Glomerular visceral epithelial cell (primary cell): ENCODE measurements around the gene RAB11FIP4.

Experiments used
- DNase-seq: peaks from one replicate; pipeline ENCODE4 v3.0.0-alpha.2; 2016; ENCODE audit errors: extremely low spot score

Gene RAB11FIP4

DNA sequence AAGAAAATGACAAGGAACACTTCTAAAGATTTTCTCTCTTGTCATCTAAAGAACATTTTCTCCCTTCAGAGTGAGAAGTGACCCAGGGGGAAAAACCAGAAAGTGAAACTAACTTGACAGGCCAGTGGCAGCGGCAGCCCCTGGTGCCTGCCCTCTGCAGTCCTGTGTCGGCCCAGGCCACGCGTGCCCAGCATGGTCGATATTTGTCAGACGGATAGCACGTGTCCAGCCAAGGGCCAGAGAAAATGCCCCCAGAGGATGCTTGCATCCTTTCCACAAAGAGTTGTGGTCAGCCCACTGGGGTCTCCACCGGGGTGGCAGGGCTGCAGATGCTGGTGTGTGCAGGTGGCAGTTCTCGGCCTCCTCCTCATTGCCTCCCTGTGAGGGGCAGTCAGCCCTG, 176.6 kb downstream of the RAB11FIP4 start:
- DNase-seq, result no peak

DNA sequence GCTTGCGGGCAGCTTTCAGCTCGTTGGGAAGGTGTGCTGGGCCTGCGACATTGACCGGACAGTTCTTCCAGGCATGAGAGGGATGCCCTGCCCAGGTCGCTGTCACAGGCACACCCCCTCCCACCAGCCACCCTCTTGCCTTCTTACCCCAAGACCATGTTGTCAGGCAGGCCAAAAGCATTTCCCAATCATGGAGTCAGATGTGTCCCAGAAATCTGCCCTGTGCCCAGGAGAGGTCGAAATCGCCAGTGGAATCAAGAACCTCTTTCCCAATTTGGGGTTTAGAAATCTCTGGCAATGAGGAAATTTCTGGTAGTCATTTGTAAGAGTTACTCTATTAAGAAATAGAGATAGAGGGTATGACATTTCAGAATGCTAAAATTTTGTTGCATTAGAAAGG, 177.1 kb downstream of the RAB11FIP4 start:
- DNase-seq, result no peak

DNA sequence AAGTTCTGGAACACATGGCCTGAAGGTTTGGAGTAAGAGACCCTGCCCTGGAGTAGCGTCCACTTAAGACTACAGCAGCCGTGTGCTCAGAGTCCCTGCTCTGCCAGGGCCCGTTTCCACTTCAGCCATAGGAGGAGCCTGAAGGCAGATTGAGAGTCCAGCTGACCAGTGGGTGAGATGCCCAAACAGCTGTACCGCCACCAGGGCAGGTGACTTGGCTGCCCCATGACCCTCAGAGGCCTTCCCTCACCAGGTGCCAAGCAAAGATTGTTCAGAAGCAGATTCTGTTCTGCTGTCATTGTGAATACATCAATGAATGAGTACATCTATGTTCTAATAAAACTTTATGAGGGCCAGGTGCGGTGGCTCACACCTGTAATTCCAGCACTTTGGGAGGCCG, 178.8 kb downstream of the RAB11FIP4 start:
- no peak for DNase-seq

DNA sequence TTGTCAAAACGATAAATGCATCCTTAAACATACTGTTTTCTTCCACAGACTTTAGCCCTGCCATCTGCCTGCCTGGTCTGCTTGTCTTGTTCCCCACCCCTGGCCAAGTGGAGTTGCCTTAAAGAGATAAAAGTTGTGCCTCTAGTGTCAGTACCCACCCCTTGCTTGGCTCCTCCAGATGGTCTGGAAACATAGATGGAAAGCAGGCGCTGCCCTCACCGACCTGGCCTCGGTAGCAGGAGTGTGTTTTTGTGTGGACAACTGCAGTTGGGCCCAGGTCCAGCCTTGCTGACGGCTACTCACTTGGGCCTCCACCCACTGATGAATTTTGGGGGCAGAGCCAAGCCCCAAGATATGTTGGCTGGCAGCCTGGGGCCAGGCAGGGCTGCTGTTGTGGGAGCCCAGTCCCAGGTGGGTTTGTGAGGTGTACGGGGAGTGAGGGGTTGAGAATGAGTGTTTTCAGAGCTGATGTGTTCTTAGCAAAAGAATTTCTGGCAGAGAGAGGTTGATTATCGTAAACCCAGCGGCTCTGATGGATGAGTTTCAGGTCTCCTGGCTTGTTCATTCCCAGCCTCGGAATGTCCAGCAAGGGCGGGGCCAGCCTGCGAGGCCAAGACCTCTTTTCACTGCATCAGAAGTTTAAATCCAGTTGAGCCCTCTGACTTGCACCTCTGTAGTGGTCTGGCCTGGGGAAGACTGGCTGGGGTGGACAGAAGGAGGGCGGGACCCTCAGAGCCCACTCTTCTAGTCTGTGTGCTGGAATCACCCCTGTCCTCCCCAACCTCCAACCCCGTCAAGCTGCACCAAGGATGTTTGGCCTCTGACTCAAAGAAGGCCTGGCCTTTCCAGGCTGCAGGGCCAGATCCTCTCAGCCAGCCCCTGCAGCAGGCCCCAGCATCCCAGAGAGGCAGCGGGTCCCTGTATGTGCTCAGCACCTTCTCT, 179.7 kb downstream of the RAB11FIP4 start:
- DNase-seq, result peak; percentile 81

DNA sequence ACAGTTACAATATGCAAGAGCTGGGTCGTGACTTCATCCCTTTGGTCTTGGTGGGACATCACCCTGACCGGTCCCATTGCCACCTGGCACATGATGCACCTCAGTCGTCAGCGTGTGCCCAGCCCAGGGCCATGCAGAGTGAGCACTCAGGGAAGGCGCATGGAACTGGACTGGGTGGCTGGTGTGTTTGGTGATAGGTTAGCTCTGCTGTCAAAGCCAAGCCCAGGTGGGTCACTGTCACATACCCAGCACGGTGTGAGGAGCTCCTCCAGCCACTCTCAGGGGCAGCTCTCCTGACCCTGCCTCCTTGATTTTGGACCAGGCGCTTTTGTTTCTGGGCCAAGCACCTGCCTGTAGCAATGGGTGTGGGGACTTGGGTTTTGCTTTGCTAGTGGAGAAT, 180.9 kb downstream of the RAB11FIP4 start:
- DNase-seq, result no peak

DNA sequence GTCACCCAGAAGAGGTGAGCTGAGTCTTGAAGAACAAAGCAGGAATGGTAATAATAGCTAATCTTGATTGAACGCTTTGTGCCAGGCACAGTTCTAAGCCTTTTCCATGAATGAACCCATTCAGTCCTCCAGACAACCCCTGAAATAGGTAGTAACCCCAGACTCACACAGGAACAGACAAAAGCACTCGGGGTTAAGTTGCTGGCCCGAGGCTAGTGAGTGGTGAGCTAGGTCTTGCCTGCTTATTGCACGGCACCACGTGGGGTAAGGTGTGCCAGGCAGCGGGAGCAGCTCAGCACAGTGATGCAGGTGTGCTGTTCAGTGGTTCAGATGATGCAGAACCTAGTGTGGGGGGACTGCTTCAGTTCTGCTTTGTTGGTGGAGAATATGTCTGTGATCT, 181.6 kb downstream of the RAB11FIP4 start:
- no peak for DNase-seq

DNA sequence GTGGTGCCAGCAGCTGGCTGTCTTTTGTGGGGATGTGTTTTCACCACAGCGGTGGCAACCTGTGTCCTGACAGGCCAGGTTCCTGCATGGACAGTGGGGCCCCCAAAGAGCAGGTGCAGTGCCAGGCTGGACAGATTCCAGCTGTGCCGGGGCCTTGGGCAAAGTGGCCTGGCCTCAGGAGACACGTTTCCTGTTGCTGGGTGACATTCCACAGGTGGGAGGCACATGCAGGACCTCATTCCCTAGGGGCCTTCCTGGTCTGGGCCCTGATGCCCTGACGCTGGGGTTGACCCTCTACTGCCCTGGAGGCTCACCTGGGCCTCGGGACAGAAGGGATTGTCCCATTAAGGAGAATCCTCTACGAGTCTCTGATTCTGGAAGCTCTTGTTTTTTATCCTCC, 182.4 kb downstream of the RAB11FIP4 start:
- no peak for DNase-seq

DNA sequence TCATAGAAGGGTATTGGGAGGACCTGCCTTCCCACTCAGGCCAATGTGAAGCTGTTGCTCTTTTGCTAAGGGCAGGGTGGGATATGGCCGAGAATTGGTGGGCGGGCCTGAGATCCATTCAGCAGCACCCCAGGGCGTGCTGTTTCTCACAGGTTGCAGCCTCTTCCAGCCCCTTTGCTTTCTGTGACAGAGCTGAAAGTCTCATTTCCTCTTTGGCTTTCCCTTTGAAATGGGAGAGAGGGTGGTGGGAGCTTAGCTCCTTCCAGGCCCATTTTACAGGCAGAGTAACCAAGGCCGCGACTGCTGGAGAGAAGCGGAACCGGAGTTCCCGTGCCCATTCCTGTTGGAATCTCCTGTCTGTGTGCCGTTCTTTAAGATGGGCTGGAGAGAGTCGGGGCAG, 183.0 kb downstream of the RAB11FIP4 start:
- DNase-seq, result no peak

DNA sequence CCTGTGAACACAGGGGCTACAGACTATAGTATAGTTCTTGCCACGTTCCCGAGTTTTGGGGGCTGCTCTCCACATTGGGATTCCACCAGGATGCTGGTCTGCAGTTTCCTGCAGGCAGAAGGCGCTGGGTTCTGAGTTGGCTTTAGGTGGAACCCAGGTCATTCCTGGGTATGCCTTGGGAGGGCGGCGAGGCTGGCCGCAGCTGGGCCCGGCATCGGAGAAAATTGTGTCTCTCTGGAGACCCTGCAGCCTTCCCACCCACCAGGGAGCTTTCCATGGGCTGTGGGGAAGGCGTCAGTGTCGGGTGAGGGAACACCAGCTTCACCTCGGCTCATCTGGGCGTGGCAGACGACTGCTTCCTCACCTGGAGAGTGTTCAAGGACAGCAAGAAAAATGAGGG, 183.6 kb downstream of the RAB11FIP4 start:
- no peak for DNase-seq

DNA sequence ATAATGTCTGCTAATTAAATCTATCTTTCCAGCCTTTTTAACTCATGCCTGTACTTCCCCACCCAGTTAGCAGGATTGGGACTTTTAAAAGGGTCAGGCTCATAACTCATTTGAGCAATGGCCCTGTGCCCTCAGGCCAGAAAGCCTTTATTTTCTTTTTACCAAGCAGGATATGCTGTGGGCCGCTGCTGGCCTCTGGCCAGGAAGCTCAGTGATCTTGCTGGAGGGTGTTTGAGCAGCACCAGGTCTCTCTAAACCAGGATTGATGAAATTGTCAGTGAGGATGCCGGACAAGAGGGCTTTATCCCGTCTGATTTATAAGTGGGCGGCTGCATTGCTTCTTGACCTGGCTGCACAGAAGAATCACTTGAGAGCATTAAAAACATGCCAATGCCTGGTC, 187.8 kb downstream of the RAB11FIP4 start:
- peak; percentile 79 for DNase-seq

DNA sequence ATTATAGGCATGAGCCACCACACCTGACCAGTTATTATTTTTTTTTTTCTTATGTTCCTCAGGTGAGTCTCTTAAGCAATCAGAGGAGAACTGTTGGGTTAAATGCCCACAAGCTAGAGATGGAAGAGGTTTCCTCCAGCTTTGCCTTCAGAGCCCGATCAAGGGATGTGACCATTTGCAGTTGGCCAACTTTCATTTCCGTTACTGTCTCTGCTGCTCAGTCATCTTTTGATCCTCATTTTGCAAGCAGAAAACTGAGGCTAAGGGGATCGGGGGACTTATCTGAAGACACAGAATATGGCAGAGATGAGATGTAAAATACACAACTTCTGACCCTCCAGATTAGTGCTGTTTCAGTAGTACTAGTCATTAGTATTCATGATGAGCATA, 188.8 kb downstream of the RAB11FIP4 start:
- no peak for DNase-seq

DNA sequence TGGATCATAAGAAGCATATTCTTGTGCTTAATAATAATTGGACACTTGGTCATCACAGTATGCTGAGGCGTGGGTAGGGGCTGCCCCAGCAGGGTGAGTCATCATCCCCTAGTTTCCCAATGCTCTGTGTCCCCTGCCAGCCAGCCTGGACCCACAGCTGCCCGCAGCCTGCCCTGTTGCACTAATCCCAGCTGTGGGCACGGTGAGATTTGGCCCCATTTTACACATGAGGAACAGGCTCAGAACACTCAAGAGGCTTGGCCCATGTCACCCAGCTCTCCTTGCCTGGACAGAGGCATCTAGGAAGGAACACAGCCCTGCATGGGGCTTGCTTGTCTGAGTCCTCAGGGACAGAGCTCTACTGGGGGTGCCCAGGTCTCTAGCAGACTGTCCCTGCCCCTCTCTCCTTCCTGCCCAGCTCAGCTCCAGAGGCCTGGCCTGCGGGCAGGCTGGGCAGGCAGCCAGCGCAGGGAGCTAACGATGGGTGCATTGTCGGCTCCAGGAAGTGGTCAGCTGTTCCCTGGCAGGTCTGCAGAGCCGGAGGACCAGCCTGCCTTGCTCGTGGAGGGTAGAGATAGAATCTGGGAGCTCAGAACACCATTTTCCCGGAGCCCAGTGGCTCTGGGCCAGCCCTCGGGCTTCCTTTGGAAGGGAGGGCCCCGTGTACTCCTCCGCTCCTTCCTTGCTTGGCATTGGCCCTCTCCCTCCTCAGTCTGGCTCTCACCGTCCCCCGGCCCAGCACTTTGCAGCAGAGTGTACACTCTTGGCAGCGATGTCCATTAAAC, 189.4 kb downstream of the RAB11FIP4 start:
- DNase-seq, result peak; percentile 98

DNA sequence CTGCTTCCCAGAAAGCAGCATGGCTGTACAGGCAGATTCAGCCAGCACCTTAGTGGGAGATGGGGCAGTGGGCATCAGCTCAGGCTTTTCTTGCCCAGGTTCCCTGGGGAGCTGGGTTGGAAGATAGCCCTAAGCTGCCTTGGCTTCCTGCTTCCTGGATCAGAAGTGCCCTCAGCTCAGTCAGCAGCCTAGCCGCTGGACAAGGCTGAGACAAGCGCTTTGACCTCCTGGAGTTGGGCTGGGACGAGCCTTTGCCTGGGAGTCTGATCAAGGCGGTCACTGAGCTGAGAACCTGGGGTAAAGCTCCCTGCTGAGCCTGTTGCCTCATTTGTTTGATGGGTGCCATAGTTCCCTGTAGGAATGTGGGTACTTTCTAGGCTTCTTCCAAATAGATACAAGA, 190.0 kb downstream of the RAB11FIP4 start:
- peak; percentile 66 for DNase-seq

DNA sequence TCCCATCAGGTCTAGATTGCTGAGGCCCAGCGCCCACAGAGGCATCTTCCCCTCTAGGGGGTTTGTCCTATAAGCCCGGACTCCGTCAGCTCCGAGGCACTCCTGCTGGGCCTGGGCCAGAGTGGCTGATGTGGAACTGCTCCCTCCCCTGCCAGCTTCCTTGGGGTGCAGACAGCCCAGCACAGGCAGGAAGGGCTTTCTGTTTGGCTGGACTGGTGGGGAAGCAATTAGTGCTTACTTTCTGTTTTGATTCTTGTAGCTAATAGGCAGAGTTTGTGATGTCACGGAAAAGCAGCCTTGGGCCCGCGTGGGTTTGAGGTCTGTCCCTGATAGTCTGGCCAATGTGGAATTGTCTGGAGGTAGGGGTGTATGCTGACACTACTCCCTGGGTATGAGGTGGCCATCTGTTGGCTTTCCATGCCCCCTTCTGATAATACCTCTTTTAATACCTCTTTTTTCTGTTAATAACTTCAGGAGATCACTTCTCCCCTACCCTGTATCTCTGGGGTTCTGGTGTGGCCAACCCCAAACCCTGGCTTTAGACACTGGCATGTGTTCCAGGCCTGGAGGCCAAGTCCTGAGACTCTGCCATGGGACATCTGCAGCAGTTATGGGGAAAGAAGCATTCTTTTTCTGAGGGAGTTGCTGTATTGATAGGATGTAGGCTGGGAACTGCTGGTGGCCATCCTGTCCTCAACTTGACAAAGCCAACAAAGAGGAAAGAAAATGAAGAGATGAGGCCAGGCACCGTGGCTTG, 190.9 kb downstream of the RAB11FIP4 start:
- DNase-seq, result peak; percentile 77

DNA sequence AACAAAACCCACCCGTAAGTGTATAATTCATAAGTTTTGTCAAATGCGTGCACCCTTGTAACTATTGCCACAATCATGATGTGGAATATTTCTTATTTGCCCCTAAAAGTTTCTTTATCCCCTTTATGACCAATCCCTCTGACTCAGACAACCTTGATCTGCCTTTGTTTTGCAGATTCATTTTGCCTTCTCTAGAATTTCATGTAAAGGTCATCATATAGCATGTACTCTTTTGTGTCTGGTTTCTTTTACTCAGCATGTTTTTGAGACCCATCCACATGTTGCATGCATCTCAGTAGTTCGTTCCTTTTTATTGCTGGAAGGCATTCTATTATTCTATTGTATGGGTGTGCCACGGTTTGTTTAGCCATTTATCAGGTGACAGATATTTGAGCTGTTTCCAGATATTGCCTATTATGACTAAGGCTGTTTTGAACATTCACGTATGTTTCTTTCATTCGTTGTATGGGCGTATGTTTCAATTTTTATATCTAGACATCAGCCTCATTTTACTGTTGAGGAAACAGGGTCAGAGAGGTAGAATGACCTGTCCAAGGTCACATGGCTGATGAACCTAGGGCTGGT, 192.4 kb downstream of the RAB11FIP4 start:
- DNase-seq, result no peak

DNA sequence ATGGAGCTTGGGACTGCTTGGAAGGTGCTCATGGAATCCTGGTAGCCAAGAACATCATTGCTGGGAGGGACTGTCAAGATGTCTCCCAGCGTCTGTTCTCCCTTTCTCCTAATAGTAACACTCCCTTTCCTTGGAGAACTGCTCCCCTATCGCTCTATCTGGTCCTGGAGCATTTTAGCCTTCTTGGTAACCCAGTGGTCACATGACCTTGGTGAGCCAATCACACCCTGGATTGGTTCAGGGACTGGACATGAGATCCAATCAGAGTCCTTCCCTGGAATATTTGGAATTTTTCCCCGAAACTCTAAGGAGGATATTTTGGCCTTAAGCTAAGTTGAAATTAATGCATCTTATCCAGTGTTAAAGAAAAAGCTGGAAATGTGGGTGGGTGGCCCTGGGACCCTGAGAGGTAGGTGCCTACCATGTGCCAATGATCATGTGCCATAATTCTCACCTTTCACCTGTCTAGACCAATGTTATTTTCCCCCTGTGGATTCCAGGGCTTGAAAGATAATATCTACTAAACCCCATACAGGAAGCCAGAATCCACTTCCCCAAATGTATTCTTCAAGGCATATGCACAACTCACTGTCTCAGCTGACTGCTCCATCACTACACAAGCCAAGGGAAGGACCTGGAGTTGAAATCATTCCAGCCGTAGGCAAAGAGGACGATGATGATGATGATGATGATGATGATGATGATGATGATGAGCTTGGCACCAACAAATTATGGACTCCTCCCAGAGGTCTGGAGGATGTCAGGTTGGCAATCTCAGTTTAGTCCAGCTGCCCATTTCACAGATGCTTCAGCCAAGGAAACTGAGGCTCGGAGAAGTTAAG, 193.2 kb downstream of the RAB11FIP4 start:
- no peak for DNase-seq

DNA sequence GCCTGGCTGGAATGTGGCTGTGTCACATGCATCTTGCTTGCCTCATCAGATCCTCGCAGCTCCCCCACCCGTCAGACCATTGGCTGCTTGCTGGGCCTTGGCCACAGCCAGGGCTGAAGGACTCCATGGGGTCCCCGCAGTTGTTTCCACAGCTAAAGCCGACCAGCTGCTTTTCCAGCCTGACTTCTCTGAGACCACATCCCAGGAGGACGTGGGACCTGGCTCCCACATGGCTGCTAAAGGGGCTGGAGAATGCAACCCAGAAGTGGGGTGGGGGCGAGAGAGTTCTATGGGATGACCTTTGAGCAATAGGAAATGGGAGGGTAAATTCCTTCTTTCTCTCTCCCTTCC, 193.8 kb downstream of the RAB11FIP4 start:
- no peak for DNase-seq

DNA sequence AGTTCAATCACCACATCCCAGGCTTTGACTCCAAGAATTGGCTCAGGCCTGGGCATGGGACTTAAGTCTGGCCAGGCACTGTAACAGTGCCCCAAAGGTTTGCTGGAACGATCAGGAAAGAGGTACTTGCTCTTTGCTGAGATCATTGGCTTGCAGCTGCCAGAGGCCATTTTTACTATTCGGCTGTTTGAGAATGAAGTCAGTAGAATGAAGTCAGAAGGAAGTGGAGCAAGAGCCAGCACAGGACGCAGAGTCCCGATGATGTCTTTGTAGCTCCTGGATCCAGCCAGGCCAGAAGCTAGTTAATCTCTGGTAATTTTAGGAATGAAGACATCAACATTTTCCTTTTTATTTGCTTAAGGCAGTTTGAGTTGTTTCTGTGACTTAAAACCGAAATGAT, 195.5 kb downstream of the RAB11FIP4 start:
- DNase-seq, result no peak

DNA sequence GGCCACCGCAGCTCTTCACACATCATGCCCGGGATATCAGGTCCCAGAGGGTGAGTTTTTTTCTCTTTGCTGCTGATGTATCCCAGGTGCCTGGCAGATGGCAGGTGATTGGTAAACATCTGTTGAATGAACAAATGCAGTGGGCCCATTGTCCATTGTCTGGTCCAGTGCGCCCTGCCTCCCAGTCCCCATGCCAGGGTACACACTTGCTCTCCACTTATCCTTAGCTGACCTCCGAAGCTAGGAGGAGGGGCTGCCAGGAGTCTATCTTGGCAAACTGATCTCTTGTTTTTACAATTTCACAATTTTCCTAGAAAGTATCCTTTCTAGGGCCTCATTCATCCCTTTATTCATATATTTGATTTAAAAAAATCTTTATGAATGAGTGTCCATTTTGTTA, 196.0 kb downstream of the RAB11FIP4 start:
- DNase-seq, result no peak
